PC-3 (cell line): ENCODE results near the gene QPCT.

Experiments used
- CTCF ChIP-seq: fragments of 300-600 bp; sonication (generic); conservative IDR thresholded peaks from 2 replicates; pipeline ENCODE4 v1.5.1; 2017; ENCODE audit warnings: antibody characterized with exemption, low read depth, mild to moderate bottlenecking, low read length
- EZH2 ChIP-seq: fragments of 300-600 bp; sonication (generic); IDR thresholded peaks from one replicate; pipeline ENCODE4 v1.6.1; 2017; ENCODE audit warnings: antibody characterized with exemption, mild to moderate bottlenecking, low read length; ENCODE audit not compliant: unreplicated experiment
- EZH2phosphoT487 ChIP-seq: fragments of 300-600 bp; sonication (generic); IDR thresholded peaks from 2 replicates; pipeline ENCODE4 v1.6.1; 2018; ENCODE audit warnings: mild to moderate bottlenecking, antibody characterized with exemption, low read length, borderline replicate concordance

DNA sequence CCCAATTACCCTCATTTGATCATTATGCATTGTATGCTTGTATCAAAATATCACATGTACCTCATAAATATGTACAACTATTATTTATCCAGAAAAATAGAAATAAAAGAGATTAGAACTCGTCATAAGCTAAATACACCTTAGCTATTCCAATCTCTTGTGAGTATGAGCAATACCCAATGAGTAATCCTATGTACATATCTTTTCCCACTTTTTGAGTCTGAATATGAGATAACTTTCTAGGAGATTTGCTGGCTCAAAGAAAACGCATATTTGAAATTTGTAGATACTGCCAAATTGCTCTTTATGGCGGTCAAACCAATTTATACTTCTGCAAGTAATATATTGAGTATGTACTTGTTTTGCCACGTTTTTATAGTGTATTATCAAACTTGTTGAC is 43.9 kb upstream of the QPCT start:
- TF ChIP-seq CTCF, result no peak
- TF ChIP-seq EZH2phosphoT487, result no peak
- no peak for TF ChIP-seq EZH2
